Measurements from ENCODE around the gene CCSER1. TPM values are rescaled to one million over a fixed set of nuclear protein-coding genes. Genes with fewer than 3 reads are reported as not detected.

The CCSER1 gene
- total RNA-seq, 2 experiments from 2014 or later = not detected

DNA sequence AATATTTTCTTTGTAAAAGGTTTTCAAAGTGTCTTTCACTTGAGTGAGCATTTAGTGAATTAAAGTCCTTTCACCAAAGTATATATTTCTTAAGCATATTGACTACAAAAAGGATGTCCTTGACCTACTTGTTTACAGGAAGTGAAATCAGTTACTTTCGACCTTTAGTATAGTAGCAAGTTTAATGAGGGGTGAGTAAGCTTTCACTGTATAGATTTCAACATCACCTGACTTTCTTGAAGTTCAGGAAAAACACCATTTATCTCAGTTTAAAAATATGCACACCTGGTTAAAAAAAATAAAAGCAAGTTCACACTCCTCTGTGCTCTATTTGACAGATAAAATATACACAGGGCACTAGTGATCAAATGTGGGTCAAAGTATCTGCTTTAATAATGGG lies 88.1 kb downstream of the CCSER1 start:
- ChIA-PET POLR2A (no interaction called here), CTCF (no interaction called here)
- Mint-ChIP-seq H3K27me3 (no peaks in the 10 kb centered on the region), H3K36me3 (ENCODE audit: low read depth) (no peaks in the 10 kb centered on the region), H3K27ac (no peak overlapping the region), H3K4me1 (ENCODE audit: low read depth) (no peaks in the 10 kb centered on the region), H3K9me3 (no peaks in the 10 kb centered on the region), H3K4me3 (no peak overlapping the region)
- intact Hi-C loops (cut with micrococcal nuclease) = no loop called here
- TF ChIP-seq CTCF (IDR thresholded peaks at IDR 0.05) = no peak
- ATAC-seq (no peak), DNase-seq (no peak)

GRCh38 chr4:90219822-90220221 lies 92.6 kb downstream of the CCSER1 start:
- ChIA-PET CTCF (no interaction called here), POLR2A (no interaction called here)
- Mint-ChIP-seq H3K9me3 (no peaks in the 10 kb centered on the region), H3K4me1 (ENCODE audit: low read depth) (no peaks in the 10 kb centered on the region), H3K27me3 (no peaks in the 10 kb centered on the region), H3K27ac (no peak overlapping the region), H3K36me3 (ENCODE audit: low read depth) (no peaks in the 10 kb centered on the region), H3K4me3 (no peak overlapping the region)
- no peak for TF ChIP-seq CTCF (IDR thresholded peaks at IDR 0.05)
- DNase-seq (no peak), ATAC-seq (no peak)
- intact Hi-C loops (cut with micrococcal nuclease) = no loop called here

GRCh38 chr4:90220459-90220858 lies 93.3 kb downstream of the CCSER1 start:
- intact Hi-C loops (cut with micrococcal nuclease) = no loop called here
- Mint-ChIP-seq H3K4me3 (no peak overlapping the region), H3K27ac (no peak overlapping the region), H3K4me1 (ENCODE audit: low read depth) (no peaks in the 10 kb centered on the region), H3K27me3 (no peaks in the 10 kb centered on the region), H3K9me3 (no peaks in the 10 kb centered on the region), H3K36me3 (ENCODE audit: low read depth) (no peaks in the 10 kb centered on the region)
- ATAC-seq = no peak
- CTCF ChIA-PET = no interaction called here
- no peak for TF ChIP-seq CTCF (IDR thresholded peaks at IDR 0.05)
- POLR2A ChIA-PET = no interaction called here
- DNase-seq = no peak

DNA sequence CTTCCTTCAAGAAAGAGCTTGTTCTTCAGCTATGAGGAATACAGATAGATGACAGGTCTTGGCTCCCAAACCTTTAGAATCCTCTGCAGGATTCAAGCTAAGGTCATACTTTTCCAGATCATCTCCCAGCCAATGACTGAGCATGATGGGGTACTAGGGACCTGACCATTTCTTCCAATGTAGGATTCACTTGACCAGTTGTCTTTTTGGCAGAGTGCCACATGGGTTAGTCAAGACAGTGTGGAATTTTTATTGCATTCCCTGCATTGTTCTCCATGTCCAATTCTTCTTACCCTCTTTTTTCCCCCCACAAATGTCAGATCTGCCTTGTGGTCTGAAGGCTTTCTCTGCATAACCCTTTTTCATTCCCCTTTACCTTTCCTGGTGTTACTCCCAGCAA lies 99.5 kb downstream of the CCSER1 start:
- no peaks in the 10 kb centered on the region for H3K27me3 Mint-ChIP-seq
- no peak for TF ChIP-seq CTCF (IDR thresholded peaks at IDR 0.05)
- CTCF ChIA-PET = interaction anchor here (1.2 kb wide), 1 partner anchor 8 kb away, joined by 3 read pairs; no protein-coding TSS in a partner anchor
- H3K27ac Mint-ChIP-seq = no peak overlapping the region
- POLR2A ChIA-PET = no interaction called here
- ATAC-seq = no peak
- DNase-seq = no peak
- no peak overlapping the region for H3K4me3 Mint-ChIP-seq
- H3K36me3 Mint-ChIP-seq (ENCODE audit: low read depth) = no peaks in the 10 kb centered on the region
- intact Hi-C loops (cut with micrococcal nuclease) = no loop called here
- H3K9me3 Mint-ChIP-seq = no peaks in the 10 kb centered on the region
- no peaks in the 10 kb centered on the region for H3K4me1 Mint-ChIP-seq (ENCODE audit: low read depth)

DNA sequence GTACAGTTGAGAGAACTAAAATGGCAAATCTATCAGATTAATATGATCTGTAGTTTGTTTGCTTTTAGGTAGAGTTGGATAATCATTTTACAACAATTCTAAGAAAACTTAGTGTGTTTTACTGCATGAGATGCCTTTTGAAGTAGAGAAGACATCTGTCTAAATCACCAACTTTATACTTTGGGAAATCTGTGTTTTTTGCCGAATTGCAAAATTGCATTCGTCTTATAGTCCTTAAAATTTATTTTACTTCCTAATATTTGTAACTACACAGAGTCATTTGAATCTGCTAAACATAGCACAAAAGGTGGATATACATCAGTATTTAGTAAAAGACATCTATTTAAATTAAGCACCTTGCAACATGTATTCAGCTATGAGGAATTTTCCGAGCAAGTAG lies 100.0 kb downstream of the CCSER1 start:
- TF ChIP-seq CTCF (IDR thresholded peaks at IDR 0.05) = no peak
- no peaks in the 10 kb centered on the region for H3K27me3 Mint-ChIP-seq
- no peaks in the 10 kb centered on the region for H3K9me3 Mint-ChIP-seq
- POLR2A ChIA-PET = no interaction called here
- CTCF ChIA-PET = no interaction called here
- DNase-seq = no peak
- H3K36me3 Mint-ChIP-seq (ENCODE audit: low read depth) = no peaks in the 10 kb centered on the region
- no peaks in the 10 kb centered on the region for H3K4me1 Mint-ChIP-seq (ENCODE audit: low read depth)
- H3K27ac Mint-ChIP-seq = no peak overlapping the region
- intact Hi-C loops (cut with micrococcal nuclease) = no loop called here
- no peak for ATAC-seq
- H3K4me3 Mint-ChIP-seq = no peak overlapping the region

Measured in activated CD8-positive, alpha-beta T cell treated with anti-CD3 and anti-CD28 coated beads for 36 hours (primary cell).